Chondrocyte (in vitro differentiated cells): Measurements from ENCODE around the gene RAD23B. TPM values are rescaled to one million over a fixed set of nuclear protein-coding genes. Genes with fewer than 3 reads are reported as not detected.

Source experiments
- DNase-seq: peaks from one replicate; pipeline ENCODE4 v3.0.0; 2021; ENCODE audit warnings: mixed read lengths, low spot score
- H3K27ac Mint-ChIP-seq: one replicate; pipeline ENCODE4 v1.8.0; 2021; ENCODE audit warnings: mild to moderate bottlenecking, moderate library complexity, mixed read lengths; ENCODE audit not compliant: unreplicated experiment
- H3K27me3 Mint-ChIP-seq: 2 replicates; pipeline ENCODE4 v1.8.0; 2021; ENCODE audit warnings: low read depth, mixed read lengths
- H3K36me3 Mint-ChIP-seq: 2 replicates; pipeline ENCODE4 v1.8.0; 2021; ENCODE audit warnings: low read depth, mixed read lengths
- H3K4me1 Mint-ChIP-seq: 2 replicates; pipeline ENCODE4 v1.8.0; 2021; ENCODE audit warnings: low read depth, mild to moderate bottlenecking, mixed read lengths
- H3K4me3 Mint-ChIP-seq: one replicate; pipeline ENCODE4 v1.8.0; 2021; ENCODE audit warnings: mild to moderate bottlenecking, moderate library complexity, mixed read lengths; ENCODE audit not compliant: unreplicated experiment
- H3K9me3 Mint-ChIP-seq: 2 replicates; pipeline ENCODE4 v1.8.0; 2021; ENCODE audit warnings: low read depth, mixed read lengths
- CTCF ChIP-seq: fragments of 200-600 bp; sonication (generic); IDR thresholded peaks from 2 replicates; pipeline ENCODE4 v1.5.0; 2021; ENCODE audit warnings: antibody characterized with exemption, mild to moderate bottlenecking, moderate library complexity
- long read RNA-seq: library from polyadenylated mRNA; stranded (forward); transcript quantifications from one replicate; pipeline ENCODE4 v2.0.0, GENCODE V29; 2021
- total RNA-seq: library from RNA; stranded (reverse); gene quantifications from 3 replicates; pipeline ENCODE4 v1.2.1, GENCODE V29; 2021

Gene RAD23B
- total RNA-seq, result 114 to 127 TPM (median 124 TPM) in 3 replicates
- long read RNA-seq, partial matches to known transcripts, result 1 of 13 reads
- long read RNA-seq, other reads (novel, unspliced or antisense), result 12 of 13 reads

GRCh38 chr9:107282759-107283622, at the start of gene RAD23B:
Gene RAD23B (plus strand): TSS chr9:107283279. CDS start chr9:107283630, 351 bp downstream.
- peak; percentile 99 for DNase-seq
- peak within 1 kb of the TSS; percentile 95 for H3K27ac Mint-ChIP-seq
- H3K27me3 Mint-ChIP-seq, result no peaks in the 10 kb centered on the region
- H3K36me3 Mint-ChIP-seq, result no peaks in the 10 kb centered on the region
- H3K4me3 Mint-ChIP-seq, result peak within 1 kb of the TSS; percentile 96
- peaks cover 45% of the 10 kb centered on the region for H3K4me1 Mint-ChIP-seq
- no peak for TF ChIP-seq CTCF
- H3K9me3 Mint-ChIP-seq, result no peaks in the 10 kb centered on the region

- no peak overlapping the region for H3K4me3 Mint-ChIP-seq
- H3K27ac Mint-ChIP-seq, result no peak overlapping the region
- no peaks in the 10 kb centered on the region for H3K4me1 Mint-ChIP-seq
- H3K27me3 Mint-ChIP-seq, result no peaks in the 10 kb centered on the region
- no peak for TF ChIP-seq CTCF
- no peaks in the 10 kb centered on the region for H3K36me3 Mint-ChIP-seq
- no peaks in the 10 kb centered on the region for H3K9me3 Mint-ChIP-seq
- DNase-seq, result no peak
These were observed 47.2 kb upstream of the RAD23B start for GRCh38 chr9:107235765-107236442.

GRCh38 chr9:107237873-107238272, 45.2 kb upstream of the RAD23B start:
- H3K4me1 Mint-ChIP-seq, result peaks cover 5% of the 10 kb centered on the region
- H3K36me3 Mint-ChIP-seq, result no peaks in the 10 kb centered on the region
- H3K4me3 Mint-ChIP-seq, result no peak overlapping the region
- H3K9me3 Mint-ChIP-seq, result no peaks in the 10 kb centered on the region
- H3K27me3 Mint-ChIP-seq, result no peaks in the 10 kb centered on the region
- no peak for DNase-seq
- H3K27ac Mint-ChIP-seq, result no peak overlapping the region
- no peak for TF ChIP-seq CTCF

- H3K27ac Mint-ChIP-seq, result no peak overlapping the region
- no peaks in the 10 kb centered on the region for H3K27me3 Mint-ChIP-seq
- peaks cover 13% of the 10 kb centered on the region for H3K4me1 Mint-ChIP-seq
- no peaks in the 10 kb centered on the region for H3K9me3 Mint-ChIP-seq
- no peaks in the 10 kb centered on the region for H3K36me3 Mint-ChIP-seq
- no peak for DNase-seq
- TF ChIP-seq CTCF, result peak; percentile 36
- H3K4me3 Mint-ChIP-seq, result no peak overlapping the region
These were observed 43.6 kb upstream of the RAD23B start for GRCh38 chr9:107239474-107239873.

GRCh38 chr9:107240260-107240659, 42.8 kb upstream of the RAD23B start:
- no peak overlapping the region for H3K27ac Mint-ChIP-seq
- no peaks in the 10 kb centered on the region for H3K9me3 Mint-ChIP-seq
- peaks cover 13% of the 10 kb centered on the region for H3K4me1 Mint-ChIP-seq
- no peaks in the 10 kb centered on the region for H3K27me3 Mint-ChIP-seq
- no peaks in the 10 kb centered on the region for H3K36me3 Mint-ChIP-seq
- no peak for TF ChIP-seq CTCF
- DNase-seq, result no peak
- no peak overlapping the region for H3K4me3 Mint-ChIP-seq
